NCI-H2107 treated with DMSO at 0.1 percent for 48 hours (cell line): ENCODE data around the gene USP36.
"Not testable (repeated sequence)": the region's sequence is repeated elsewhere in the genome, so short reads cannot be mapped to it uniquely, and the experiment has no call there.

ENCODE experiments used
- DNase-seq: peaks from one replicate; lab custom pipeline; 2025; ENCODE audit not compliant: unreplicated experiment; lab: John Stamatoyannopoulos, UW

USP36 gene

GRCh38 chr17:78840780-78841611, at the start of gene USP36:
USP36 (minus strand) TSS chr17:78840814; CDS start chr17:78836363, 4,451 bp downstream.
- DNase-seq: peak; percentile 91

DNA sequence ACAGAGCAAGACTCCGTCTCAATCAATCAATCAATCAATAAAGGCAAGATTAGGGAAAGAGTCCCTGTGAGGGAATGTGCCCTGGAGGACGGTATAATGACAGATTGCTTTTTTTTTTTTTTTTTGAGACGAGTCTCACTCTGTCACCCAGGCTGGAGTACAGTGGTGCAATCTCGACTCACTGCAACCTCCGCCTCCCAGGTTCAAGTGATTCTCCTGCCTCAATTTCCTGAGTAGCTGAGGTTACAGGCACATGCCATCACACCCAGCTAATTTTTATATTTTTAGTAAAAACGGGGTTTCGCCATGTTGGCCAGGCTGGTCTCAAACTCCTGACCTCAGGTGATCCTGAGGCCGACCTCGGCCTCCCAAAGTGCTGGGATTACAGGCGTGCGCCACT, 49.5 kb upstream of the USP36 start:
- DNase-seq: not testable (repeated sequence)

DNA sequence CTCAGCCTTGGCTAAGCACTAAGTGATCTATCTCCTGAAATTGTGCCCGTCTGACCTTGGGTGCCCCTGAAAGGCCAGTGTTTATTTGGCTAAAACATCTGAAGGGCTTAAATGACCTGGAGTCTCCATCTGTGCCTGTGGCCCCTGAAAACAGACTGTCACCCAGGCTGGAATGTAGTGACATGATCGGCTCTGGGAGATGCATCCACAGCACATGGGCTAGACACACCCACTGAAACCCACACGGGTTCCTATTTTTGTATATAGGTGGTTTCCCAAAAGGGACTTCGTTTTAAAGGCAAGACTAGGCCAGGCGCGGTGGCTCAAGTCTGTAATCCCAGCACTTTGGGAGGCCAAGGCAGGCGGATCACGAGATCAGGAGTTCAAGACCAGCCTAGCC, 48.9 kb upstream of the USP36 start:
- DNase-seq: no peak

- no peak for DNase-seq
These were observed 48.4 kb upstream of the USP36 start for GRCh38 chr17:78888941-78889518.

DNA sequence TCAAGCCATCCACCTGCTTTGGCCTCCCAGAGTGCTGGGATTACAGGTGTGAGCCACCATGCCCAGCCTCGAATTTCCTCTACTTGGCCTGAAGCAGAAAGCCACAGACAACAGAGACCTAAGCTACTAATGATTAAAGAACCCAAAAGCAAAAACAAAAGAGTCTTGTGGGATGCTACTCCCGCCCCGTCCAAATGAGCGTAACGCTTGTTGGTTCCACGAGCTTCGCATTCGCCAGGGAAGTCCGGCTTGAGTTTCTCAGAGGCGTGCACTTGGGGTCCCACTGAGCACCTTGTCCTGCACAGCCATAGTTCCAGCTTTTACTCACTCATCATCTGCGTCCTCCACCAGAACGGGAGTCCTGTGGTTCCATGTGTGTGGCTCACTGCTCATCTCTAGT, 46.3 kb upstream of the USP36 start:
- DNase-seq: no peak

- DNase-seq: no peak
These were observed 45.3 kb upstream of the USP36 start for GRCh38 chr17:78885956-78886355.

DNA sequence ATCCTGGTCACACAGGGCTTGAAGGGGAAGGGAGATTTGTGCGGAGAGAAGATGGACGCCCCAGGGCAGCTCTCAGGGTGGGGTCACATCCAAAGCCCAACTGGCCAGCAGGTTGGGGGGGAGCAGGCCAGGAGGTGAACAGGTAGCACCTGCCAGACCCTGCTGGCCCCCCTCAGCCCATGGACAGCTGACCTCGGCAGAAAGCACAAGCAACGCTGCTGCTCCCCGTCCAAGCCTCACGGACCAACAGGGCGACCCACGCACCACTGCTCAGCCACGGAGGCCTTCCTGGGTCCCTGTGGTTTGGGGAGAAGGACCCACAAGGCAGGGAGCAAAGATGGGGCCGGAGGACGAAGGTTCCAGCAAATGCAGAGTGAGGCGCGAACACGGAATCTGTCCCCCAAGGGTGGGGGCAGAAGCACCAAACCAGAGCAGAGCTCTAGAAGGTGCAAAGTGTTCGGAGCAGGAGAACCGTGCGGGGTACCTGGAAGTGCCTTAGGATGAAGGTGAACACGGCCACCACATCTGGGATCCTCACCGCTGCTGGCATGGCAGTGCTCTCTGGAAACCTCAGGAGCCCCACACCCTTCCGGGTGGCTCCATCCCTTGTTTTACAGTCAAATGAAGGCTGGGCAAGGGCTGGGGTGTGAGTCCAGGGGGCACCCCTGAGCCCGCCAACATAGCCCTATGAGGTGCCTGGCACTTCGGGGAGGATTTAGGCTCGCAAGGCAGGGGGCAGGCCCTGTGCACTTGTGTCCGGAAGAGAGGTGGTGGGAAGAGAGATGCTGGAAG, 44.5 kb upstream of the USP36 start:
- no peak for DNase-seq

DNA sequence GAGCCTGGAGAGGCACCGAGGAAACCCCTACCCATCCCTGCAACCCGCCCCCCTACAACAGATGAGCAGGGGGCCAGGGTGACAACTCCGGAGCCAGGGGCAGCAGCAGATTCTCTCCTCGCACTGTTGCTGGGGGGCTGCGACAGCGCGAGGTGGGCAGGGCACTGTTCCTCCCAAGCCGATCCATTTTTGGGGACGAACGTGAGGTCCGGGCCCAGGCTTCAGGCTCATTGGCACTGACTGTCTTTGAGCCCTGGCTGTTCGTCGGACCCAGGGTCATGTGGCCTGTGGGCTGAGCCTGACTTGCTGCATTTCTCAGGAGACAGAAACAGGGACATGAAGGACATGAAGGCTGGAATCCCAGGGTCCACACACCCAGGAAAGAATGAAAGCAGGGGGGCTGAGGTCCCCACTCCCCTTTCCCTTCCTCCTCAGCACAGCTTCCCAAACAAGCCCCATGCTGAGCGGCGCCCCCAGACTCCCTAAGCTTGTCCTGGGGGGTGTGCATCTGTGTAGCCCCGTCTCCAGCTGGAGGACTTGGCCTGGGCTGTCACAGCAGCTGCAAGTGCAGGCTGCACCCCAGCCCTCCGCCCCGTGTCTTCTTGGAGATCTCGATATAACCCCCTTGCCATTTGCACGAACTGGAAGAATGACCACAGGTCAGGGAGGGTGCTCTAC, 43.7 kb upstream of the USP36 start:
- no peak for DNase-seq

- DNase-seq: peak; percentile 62
These were observed 43.0 kb upstream of the USP36 start for GRCh38 chr17:78883533-78884131.

GRCh38 chr17:78883089-78883532, 42.5 kb upstream of the USP36 start:
- DNase-seq: no peak

- DNase-seq: no peak
These were observed 42.0 kb upstream of the USP36 start for GRCh38 chr17:78882540-78883088.

GRCh38 chr17:78879635-78880186, 39.1 kb upstream of the USP36 start:
- no peak for DNase-seq

GRCh38 chr17:78878871-78879527, 38.4 kb upstream of the USP36 start:
- DNase-seq: no peak

GRCh38 chr17:78878261-78878660, 37.6 kb upstream of the USP36 start:
- DNase-seq: no peak

DNA sequence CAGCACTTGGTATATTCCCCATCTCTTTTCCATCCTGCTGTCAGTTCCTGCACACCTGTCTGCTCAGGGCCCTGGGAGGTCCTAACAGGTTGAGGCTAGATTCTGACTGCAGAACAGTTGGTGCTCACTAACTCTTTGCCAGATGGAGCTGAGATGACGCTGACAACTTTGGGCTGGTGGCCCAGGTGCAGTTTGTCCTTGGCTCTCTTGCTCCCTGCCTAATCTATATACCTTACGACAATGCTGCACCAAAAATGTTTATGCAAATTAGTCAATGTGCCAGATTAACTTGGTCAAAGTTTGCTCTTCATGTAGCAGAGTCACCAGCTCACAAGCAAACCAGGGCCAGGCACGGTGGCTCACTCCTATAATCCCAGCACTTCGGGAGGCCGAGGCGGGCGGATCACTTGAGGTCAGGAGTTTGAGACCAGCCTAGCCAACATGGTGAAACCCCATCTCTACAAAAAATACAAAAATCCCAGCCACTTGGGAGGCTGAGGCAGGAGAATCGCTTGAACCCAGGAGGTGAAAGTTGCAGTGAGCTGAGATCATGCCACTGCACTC, 36.4 kb upstream of the USP36 start:
- DNase-seq: not testable (repeated sequence)

DNA sequence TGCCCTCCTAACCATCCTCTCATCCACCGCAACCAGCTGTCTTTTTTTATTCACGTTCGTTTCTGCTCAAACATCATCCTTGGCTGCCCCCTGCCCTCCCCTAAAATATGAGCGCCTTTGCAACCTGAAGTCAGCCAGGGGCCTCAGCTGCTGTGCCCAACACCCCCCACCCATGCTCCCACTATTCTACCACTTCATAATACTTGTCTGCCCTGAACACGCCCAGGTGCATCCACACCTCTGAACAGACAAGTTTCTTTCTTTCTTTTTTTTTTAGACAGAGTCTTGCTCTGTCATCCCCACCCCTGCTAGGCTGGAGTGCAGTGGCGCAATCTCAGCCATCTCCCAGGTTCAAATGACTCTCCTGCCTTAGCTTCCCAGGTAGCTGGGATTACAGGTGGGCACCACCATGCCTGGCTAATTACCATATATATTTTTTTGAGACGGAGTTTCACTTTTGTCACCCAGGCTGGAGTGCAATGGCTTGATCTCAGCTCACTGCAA, 35.5 kb upstream of the USP36 start:
- no peak for DNase-seq

DNA sequence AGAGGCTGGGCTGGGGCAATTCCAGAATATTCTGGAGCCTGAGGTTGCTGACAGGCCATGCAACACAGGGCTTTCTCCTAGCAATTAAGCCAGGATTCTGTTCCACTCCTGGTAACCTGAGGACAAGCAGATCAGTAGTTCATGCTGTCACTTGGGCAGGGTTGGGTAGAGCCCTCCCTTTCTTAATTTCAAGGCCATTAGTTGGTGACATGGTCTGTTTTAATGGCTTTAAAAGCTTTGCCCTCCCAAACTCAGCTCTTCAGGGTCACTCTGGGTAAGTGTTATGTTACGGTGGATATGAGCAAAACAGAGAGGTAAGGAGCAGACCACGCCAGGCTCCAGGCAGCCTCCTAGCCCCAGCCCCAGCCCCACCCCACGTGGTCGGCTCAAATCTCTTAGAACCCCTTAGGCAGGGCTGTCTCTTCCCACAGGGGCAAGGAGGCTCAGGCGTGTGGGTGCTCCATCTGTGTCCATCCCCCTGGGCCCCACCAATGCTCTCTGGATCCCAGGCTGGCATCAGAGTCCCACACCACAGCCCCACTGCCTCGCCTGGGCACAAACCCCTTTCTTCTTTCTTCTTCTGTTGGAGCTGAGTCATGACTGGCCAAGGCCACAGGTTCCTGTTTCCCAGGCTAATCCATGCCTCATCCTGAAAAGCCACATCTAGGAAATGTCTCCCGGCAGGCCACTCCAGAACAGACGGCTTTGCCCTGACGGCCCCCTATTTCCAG, 34.9 kb upstream of the USP36 start:
- no peak for DNase-seq

DNA sequence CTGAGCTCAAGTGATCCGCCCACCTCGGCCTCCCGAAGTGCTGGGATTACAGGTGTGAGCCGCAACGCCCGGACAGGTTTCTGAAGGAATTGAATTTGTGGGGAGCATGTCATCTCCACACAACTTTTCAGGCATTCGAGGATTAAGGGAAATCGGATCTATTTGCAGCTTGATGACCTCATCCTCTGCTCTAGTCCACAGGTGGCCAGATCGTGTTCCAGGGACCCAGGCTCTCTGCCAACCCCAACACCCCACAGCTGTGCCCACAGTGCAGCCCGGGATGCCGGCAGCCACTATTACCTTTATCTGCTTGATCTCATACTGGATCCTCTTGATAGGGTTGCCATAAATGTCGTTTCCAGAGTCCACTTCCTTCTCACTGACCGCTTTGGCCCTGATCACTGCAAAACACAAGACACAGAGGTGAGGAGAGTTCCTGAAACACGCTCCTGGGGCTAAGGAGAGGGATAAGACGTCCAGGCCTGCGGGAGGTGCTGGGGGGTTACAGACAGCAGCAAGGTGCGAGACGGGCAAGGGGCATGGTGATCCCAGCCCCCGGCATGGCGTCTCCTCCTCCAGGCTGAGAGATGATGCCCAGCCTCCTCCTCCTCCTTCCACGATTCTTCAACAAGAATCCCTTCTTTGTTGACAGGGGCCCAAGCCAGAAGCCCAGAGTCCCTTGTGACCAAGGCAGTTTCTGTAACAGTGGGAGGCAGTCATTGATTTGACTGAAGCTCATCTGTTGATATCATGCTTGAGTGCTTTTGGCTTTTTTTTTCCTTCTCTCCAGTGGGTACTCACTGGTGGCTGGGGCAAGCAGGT, 33.1 kb upstream of the USP36 start:
- peak; percentile 83 for DNase-seq
